LNCAP (cell line): Measurements from ENCODE around the gene MRPS22.

Experiments
- TF ChIP-seq, protein P1 (sequence below): fragments of 450-650 bp; IDR thresholded peaks from 2 replicates; pipeline ENCODE4 v1.5.1; 2017; ENCODE audit warnings: mild to moderate bottlenecking

MRPS22 gene

DNA sequence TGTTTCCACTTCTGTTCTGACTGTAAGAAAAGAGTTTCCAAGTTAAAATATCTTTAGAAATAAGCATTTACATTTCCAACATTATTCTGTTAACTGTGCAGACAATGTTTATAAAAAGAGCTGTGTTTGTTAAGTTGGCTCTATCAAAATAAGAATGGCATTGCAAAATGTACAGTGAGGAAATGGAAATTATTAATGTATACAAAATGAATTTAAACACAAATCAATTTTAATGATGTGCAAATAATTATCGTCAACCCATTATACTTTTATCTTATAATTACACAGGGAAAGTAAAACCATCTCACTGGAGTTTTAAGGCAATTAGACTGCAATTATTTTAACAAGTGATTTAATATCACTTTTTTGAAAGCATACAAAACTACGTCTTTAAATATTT, 17.5 kb downstream of the MRPS22 start:
- TF ChIP-seq, protein P1, sequence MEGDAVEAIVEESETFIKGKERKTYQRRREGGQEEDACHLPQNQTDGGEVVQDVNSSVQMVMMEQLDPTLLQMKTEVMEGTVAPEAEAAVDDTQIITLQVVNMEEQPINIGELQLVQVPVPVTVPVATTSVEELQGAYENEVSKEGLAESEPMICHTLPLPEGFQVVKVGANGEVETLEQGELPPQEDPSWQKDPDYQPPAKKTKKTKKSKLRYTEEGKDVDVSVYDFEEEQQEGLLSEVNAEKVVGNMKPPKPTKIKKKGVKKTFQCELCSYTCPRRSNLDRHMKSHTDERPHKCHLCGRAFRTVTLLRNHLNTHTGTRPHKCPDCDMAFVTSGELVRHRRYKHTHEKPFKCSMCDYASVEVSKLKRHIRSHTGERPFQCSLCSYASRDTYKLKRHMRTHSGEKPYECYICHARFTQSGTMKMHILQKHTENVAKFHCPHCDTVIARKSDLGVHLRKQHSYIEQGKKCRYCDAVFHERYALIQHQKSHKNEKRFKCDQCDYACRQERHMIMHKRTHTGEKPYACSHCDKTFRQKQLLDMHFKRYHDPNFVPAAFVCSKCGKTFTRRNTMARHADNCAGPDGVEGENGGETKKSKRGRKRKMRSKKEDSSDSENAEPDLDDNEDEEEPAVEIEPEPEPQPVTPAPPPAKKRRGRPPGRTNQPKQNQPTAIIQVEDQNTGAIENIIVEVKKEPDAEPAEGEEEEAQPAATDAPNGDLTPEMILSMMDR: no peak

DNA sequence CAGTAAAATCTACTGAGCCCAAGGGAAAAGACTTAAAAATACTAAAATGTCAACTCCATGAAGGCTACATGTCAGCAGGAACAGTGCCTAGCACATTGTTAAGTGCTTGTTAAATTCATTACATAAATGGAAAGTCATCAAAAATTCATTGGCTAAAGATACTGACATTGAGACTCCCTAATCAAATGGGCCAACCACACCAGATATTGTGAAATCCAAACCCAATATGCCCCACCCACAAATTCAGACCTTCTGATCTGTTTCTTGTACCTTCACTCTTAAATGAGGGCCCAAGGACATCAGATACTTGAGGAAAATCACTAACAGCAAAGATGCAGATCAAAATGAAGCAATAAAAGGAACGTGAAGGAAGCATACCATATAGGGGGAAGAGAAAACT, 20.7 kb downstream of the MRPS22 start:
- TF ChIP-seq, protein P1: no peak

DNA sequence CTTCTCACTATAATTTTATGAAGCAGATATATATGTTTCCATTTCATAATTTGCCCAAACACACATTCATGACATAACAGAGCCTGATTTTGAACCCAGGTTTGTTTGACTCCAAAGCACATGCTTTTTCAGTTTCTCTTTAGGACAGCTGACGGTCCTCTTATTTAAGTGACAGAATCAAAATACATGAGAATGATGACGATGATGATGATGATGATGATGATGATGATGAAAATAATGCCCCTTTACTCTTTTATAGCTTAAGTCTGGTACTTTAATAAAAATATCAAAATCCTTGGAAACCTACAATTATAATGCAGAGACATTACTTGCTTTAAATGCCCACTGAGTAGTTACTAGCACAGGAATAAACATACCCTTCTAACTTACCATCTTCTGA, 30.3 kb downstream of the MRPS22 start:
- TF ChIP-seq, protein P1: no peak

DNA sequence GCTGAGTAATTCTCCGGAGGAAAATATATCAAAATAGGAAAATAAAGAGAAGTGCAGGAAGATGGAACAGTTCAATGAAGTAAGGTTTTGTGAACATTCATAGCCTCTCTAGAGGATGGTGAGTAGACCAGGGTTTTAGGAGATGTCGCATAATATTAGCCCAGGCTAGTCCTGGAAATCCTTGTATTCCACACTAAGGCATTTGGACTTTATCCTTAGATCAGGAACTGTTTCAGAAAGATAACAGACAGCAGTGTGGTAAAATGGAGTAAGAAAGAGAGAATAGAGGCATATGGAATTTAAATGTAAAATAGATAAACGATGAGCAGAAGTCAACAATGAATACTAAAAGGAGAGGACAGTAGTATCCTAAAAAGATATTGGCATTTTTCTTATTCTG, 33.6 kb downstream of the MRPS22 start:
- TF ChIP-seq, protein P1: no peak

DNA sequence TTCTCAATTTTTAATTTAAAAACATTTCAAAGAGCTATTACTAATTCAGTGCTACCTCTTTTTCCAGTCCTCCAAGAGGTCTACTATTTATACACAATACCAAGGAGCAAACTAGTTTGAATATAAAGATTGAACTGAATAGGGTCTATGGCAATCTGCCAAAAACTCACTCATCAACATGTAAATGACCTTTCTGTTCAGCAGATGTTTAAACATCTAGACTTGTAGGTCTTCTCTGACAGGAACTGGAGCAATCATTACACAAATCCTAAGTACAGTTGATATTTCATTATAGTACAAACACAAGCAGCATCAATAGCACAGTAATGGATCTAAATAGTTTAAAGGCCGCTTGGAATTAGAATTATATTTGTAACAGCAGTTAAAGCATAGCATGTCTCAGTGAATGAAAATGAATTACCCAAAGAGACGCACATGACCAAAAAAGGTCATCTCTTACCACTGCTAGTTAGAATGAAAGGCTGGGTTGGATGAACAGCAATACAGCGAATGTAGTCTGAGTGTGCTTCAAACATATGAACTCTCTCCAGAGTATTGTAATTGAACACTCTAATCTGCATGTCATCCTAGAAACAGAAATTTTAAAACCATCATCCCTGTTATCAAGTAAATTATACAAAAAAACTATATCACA, 34.9 kb downstream of the MRPS22 start:
- TF ChIP-seq, protein P1: no peak

DNA sequence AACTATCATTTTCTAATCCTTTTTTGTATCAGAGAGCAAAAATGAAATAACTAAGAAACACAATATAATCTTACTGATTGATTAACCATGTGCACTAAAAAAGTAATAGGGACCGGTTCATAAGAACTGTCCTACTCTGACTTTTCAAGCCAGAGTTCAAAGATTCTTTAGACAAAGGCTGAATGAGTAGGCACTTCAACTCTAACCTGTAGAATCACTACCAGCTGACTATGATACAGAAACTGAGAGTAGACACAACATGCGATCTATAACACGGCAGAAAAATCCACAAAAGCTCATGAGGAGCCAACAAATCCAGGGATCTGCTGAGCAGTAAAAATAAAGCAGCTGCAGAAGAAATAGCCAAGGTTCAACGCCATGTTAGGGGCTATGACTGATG, 36.8 kb downstream of the MRPS22 start:
- TF ChIP-seq, protein P1: no peak

DNA sequence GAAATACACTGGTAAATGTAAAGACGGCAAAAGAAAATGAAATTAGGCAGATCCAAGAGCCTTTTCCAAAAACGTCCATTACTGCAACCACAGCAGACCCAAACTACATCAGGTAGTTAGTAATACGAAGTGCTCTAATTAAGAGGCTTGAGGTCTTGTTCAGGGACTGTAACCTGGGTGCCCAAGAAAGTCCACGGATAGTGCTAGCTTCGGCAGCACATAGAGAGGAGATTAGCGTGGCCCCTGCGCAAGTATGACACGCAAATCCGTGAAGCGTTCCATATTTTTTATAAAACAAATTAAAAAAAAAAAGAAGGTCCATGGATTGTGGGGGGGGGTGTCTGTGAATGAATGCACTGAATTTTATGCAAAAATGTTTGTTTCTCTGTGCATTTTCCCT, 44.3 kb downstream of the MRPS22 start:
- TF ChIP-seq, protein P1: no peak
